GM19023 (cell line): ENCODE data around the gene NUP42.

ENCODE experiments used
- ATAC-seq: cut with Tn5 transposase; IDR thresholded peaks from one replicate; pipeline ENCODE4 v1.9.1; 2021; ENCODE audit warnings: mild to moderate bottlenecking, moderate library complexity; ENCODE audit not compliant: unreplicated experiment

The NUP42 gene

DNA sequence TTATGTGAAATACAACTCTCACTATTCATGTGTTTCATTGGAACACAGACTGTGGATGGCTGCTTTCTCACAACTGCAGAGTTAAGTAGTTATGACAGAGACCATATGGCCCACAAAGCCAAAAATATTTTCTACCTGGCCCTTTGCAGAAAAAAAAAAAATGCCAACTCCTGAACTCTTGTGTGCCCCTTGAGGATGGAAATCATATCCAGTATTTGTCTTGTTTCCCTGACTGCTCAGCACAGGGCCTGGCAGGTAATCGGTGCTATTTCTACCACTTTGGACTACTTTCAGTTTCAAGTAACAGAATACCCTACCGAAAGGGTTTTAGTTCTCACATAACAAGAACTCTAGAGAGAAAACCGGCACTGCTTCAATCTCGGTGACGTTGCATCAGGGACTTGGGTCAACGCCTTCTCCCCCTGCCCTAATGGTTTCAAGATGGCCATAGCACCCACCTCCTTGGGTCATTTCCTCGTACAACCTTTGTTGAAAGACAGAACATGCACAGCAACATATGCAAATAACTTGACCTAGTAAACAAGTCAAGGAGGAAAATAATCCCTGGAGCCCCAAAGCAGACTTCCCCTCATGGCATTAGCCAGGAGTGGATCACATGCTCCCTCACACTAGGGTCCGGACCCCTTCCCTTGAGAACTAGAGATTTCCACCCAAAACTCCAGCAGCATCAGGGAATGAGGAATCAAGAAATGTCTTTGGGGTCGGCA lies 52.9 kb downstream of the NUP42 start:
- peak; percentile 94 for ATAC-seq

GRCh38 chr7:23235813-23236221 lies 54.0 kb downstream of the NUP42 start:
- no peak for ATAC-seq

GRCh38 chr7:23237000-23237399 lies 55.2 kb downstream of the NUP42 start:
- no peak for ATAC-seq

GRCh38 chr7:23238983-23239652 lies 57.3 kb downstream of the NUP42 start:
- no peak for ATAC-seq

- no peak for ATAC-seq
These were observed 57.9 kb downstream of the NUP42 start for GRCh38 chr7:23239698-23240097.

GRCh38 chr7:23242321-23242720 lies 60.5 kb downstream of the NUP42 start:
- no peak for ATAC-seq

DNA sequence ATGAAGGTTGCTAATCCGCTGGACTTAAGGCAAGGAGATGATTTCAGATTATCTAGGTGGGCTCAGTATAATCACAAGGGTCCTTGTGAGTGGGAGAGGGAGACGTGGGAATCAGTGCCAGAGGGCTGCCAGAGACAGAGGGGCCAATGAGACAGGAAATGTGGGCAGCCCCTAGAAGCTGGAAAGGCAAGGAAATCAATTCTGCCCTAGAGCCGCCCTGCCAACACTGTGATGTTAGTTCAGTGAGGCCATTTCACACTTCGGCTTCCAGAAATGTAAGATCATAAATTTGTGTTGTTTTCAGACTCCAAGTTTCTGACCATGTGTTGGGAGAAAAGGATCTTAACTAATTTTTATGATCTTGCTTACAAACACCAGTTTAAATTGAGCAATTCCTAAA lies 61.1 kb downstream of the NUP42 start:
- no peak for ATAC-seq

DNA sequence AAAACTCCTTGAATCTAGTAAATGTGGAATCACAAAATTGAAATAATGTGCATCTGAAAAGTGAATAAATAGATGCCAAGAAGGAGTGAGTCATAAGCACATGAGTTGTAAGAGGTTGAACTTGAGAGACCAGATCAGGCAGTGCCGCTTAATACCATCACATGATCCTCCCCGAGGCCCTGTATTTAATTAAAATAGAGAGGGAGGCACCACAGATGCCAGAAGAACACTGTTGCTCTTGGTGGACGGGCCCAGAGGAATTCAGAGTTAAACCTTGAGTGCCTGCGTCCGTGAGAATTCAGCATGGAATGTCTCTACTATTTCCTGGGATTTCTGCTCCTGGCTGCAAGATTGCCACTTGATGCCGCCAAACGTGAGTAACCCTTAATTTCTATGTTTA lies 64.7 kb downstream of the NUP42 start, which contains the start of gene GPNMB:
Gene GPNMB, plus strand, starts transcription at position 221 of the 400 bp plus-strand sequence. Its CDS starts 83 bp downstream, at position 304.
- no peak for ATAC-seq

DNA sequence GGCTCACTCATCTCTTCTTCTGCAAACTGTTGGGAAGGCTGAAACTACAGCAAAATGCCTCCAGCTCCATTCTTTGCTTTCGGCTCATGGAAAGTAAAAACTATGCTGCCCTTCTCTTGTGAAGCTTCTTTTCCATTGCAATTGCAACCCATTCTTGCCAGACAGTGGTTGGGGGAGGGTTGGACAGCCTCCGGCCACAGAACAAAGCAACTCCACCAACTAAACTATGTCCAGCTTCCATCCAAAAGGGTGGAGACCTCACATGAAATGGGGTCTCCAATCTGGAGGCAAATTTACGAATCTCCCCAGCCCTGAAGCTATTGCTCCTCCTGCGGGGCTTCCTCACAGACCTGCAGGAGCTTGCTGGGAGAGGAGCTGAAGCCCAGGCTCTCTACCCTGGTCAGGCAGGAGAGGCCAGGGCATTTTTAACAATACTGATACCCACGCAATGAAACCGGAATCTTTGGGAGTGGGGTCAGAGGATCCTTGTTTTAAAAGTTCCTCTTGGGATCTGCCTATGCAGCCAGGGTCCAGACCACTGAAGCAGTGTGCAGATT lies 65.3 kb downstream of the NUP42 start:
- no peak for ATAC-seq

GRCh38 chr7:23247603-23248335 lies 65.9 kb downstream of the NUP42 start:
- peak; percentile 60 for ATAC-seq

DNA sequence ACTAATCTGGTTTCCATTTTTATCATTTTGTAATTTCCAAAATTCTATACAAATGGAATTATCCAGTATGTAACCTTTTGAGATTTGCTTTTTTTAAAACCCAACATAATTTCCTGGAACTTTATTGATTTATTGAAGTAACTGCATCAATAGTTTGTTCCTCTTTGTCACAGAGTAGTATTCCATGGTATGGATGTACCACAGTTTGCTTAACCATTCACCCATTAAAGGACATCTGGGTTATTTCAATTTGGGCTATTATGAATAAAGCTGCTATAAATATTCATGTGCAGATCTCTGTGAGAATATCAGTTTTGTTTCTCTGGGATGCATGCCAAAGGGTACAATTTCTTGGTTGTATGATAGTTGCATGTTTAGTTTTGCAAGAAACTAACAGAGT lies 67.6 kb downstream of the NUP42 start:
- ATAC-seq = no peak
